ENCODE data around the gene MARCHF7.
"Not testable (repeated sequence)": the region's sequence is repeated elsewhere in the genome, so short reads cannot be mapped to it uniquely, and the experiment has no call there.

MARCHF7 gene

GRCh38 chr2:159712143-159712928, at the start of gene MARCHF7:
MARCHF7 (plus strand) TSS chr2:159712506; CDS start chr2:159729023, 16,517 bp downstream.
- peak; percentile 51 for DNase-seq

DNA sequence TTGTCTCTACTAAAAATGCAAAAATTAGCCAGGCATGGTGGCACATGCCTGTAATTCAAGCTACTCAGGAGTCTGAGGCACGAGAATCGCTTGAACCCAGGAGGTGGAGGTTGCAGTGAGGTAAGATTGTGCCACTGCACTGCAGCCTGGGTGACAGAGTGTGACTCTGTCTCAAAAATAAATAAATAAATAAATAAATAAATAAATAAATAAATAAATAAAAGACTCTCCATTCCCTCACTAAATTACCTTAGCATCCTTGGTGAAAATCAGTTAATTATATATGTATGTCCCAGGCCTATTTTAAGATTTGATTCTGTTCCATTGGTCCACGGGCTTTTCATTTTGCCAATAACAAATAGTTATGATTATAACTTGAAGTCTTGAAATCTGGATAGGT, 44.9 kb upstream of the MARCHF7 start:
- DNase-seq: not testable (repeated sequence)

GRCh38 chr2:159671047-159671446, 41.3 kb upstream of the MARCHF7 start:
- DNase-seq: no peak

DNA sequence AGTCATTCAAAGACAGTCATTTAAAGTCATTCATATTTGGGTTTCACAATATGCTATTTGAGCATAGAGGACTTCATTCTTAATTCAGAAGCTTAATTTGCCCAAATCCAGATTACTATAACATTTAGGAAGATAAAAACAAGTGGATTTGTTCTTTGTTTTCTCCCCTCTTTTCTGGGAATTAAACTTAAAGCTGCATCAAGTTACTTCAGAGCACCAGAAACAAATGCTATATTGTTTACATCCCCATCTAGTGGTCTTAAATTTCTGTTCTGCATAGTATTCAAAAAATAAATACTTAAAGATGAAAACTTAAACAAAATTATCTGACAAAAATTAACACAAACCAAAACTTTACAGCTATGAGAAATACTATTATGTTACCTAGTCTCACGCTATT, 34.7 kb upstream of the MARCHF7 start:
- DNase-seq: no peak

DNA sequence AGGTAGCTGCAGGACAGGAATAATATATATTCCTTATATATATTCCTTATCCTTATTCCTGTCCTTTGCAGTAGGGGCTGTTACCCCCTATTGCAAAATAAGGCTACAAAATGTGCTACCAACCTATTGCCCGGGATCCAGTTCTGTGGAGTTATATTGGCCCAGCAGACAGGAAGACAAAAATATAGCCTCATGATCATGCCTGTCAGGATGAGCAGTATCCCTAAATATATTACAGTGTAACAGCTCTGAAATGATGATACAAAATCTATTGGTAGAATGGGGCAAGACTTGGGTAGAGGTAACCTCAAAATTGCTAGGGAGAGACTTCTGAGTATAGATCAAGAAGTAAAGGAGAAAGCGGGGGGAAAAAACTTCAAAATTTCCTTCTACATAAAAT, 31.6 kb upstream of the MARCHF7 start:
- no peak for DNase-seq

DNA sequence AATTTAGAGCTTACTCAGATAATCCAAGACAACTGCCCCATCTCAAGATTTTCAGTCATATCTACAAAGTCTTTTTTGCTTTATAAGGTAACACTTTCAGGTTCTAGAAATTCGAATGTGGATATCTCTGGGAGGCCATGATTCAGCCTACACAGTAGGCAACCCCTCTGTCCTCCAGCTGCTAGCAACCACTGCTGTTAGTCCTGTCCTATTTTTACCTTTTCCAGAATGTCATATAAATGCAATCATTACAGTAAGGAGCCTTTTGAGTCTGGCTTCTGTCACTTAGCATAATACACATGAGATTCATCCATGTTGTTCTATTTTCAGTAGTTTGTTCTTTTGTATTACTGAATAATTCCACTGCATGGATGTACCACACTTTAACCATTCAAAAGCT, 28.5 kb upstream of the MARCHF7 start:
- no peak for DNase-seq

- no peak for DNase-seq
These were observed 27.5 kb upstream of the MARCHF7 start for GRCh38 chr2:159684796-159685195.

GRCh38 chr2:159694500-159695040, 17.7 kb upstream of the MARCHF7 start:
- DNase-seq: no peak

- no peak for DNase-seq
These were observed 16.4 kb upstream of the MARCHF7 start for GRCh38 chr2:159695795-159696448.

- no peak for DNase-seq
These were observed 8.8 kb upstream of the MARCHF7 start for GRCh38 chr2:159703491-159703890.

GRCh38 chr2:159706385-159706980, 5.8 kb upstream of the MARCHF7 start:
- DNase-seq: no peak

DNA sequence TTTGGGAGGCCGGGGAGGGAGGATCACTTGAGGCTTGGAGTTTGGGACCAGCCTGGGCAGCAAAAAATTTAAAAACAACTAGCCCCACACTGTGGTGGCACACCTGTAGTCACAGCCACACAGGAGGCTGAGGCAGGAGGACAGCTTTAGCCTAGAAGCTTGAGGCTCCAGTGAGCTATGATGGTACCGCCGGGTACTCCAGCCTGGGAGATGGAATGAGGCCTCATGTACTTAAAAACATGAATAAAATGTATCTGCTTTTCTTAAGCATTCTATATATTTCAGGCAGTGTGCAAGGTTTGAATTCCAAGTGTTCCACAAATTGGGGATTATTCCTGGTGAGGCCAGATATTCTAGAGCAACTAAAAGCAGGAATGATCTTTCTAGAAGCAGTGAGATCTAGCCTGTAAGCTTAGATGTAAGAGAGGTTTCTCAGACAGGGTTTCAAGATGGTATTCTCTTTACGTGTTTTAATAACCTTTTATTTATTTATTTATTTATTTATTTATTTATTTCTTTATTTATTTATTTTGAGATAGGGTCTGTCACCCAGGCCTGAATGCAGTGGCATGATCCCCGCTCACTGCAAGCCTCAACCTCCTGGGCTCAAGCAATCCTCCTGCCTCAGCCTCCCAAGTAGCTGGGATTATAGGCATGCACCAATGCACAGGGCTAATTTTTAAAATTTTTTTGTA, 4.1 kb upstream of the MARCHF7 start:
- no peak for DNase-seq

DNA sequence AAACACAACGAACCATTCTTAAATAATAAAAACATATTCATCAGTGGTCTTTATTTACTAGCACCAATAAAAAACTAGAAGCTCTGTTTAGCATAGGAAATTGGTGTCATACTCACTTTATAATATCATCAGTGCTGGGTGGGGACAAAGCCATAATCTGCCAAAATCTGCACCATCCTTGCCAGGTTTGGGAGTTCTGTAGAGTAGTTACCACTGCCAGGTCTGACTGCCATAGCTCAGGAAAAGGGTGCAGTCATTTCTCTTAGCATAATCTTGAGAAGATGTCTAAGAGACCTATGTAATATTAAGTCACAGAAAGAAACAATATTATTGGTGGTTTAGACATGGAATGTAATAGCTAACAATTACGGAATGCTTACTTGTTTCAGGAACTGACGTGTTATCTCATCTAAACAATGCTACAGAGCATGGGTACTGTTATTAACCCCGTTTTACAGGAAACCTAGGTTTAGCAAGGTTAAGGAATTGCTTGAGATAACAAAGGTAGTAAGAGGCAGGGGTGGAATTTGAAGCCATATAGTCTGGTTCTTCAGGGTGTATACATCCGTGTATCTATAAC, 1.6 kb upstream of the MARCHF7 start:
- DNase-seq: no peak

- no peak for DNase-seq
These were observed 654 bp upstream of the MARCHF7 start for GRCh38 chr2:159711562-159712142.

DNA sequence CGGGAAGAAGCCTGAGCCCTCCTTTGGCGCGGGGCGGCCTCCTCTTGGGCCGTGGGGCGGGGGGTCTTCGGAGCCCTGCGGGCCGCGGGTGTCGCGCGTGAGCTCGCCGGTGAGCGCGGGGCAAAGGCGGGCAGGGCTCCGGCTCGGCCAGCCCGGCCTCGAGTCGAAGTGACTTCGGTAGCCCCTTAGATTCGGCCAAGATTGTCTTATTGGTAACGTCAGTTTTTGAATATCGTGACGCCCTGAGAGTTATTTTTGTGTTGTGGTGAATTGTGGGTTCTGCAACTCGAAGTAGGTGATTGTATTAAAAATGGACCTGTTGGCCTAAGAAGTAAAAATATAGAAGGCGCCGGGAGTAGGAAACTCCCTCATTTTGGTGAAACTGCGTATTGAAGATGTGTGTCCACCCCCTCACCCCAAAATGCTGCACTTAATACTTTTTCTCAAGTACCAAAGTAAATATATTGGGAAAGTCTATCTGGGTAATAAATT, 669 bp downstream of the MARCHF7 start:
- no peak for DNase-seq

DNA sequence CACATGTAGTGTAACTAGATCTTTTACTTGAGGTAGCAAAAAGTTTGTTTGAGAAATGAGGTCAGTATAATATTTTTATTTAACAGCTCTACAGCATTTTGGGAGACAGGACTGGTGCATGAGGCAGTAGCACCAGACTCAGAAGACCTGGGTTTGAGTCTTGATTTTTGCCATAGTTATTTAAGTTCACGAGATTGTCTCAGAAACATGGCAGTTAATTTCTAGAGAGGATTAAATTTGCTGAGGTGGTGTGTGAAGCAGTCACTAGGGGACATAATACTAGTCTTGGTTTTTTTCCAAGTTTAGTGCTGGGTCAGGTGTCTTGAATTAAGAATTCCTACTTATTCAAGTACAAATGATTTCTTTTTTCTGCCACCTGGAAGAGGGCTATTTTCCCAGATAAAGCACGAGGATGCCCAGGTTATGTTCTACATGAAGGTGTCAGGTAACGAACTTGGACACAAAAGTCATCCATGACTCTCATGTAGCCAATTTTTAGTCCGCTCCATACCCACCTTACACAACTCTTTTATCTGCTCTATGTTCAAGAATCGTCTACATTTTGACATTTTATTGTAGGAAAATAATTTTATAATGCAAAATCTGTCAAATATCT, 1.4 kb downstream of the MARCHF7 start:
- no peak for DNase-seq

DNA sequence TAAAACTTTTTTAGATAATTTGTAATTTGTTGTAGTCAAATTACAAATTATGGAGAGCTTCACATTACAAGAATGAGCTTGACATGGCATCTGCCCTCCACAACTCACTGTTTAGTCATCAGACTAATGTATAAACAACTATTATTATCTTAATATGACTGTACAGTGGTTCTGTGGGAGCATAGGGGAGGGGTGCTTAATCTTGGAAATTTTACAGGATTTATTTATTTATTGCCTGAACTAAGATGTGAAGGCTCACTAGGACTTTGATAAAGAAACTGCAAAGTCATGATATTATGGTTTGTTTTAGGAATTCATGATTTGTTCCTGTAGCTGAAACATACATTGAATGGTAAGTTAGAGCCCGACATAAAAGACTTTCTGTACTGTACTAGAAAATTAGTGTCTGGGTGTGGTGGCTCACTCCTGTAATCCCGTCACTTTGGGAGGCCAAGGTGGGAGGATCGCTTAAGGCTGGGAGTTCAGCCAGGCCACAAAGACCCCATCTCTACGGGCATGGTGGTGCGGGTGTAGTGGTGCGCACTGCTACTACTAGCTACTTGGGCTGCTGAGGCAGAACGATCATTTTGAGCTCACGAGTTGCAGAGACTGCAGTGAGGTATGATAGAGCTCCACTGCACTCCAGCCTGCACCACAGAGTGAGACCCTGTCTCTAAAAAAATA, 2.1 kb downstream of the MARCHF7 start:
- no peak for DNase-seq

DNA sequence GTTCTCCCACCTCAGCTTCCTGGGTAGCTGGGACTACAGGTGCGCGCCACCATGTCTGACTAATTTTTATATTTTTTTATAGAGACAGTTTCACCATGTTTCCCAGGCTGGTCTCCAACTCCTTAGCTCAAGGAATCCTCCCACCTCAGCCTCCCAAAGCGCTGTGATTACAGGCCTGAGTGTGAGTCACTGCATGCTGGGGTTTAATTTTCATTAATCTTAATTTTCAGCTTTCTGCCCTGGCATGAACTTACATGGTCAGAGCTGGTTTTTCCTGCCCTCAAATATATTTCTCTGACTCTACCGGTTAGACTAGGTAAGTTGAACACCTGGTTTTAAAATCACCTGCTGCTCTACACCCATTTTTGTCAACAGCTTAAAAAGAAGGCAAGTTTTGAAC, 3.1 kb downstream of the MARCHF7 start:
- no peak for DNase-seq

DNA sequence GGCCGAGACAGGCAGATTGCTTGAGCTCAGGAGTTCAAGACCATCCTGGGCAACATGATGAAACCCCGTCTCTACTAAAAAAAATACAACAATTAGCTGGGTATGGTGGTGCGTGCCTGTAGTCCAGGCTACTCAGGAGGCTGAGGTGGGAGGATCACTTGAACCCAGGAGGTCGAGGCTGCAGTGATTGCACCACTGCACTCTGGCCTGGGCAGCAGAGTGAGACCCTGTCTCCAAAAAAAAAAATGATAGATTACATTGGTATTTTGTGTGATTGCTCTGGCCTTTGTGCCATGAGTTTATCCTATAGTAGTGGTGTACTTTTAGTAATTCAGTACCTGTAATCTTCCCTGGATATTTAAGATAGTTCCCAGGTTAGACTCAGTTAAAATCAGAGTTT, 4.1 kb downstream of the MARCHF7 start:
- DNase-seq: not testable (repeated sequence)

GRCh38 chr2:159716857-159717256, 4.6 kb downstream of the MARCHF7 start:
- no peak for DNase-seq

- DNase-seq: no peak
These were observed 8.4 kb downstream of the MARCHF7 start for GRCh38 chr2:159720676-159721075.
